GM23338 (cell line): ENCODE measurements around the gene RGL3. TPM values are rescaled to one million over a fixed set of nuclear protein-coding genes. Genes with fewer than 3 reads are reported as not detected.

ENCODE experiments used
- ATAC-seq: fragments of 200-7000 bp; cut with Tn5 transposase; 3 replicates; pipeline ENCODE4 v1.9.1; 2020
- DNase-seq: peaks from one replicate; pipeline ENCODE4 v3.0.0-alpha.2; 2015; ENCODE audit warnings: low spot score
- H2AFZ ChIP-seq: fragments of 200-600 bp; sonication (generic); 2 replicates; pipeline ENCODE4 v1.8.0; 2016; ENCODE audit warnings: antibody characterized with exemption, mild to moderate bottlenecking, moderate library complexity
- H3F3A ChIP-seq: fragments of 200-600 bp; sonication (generic); replicated peaks from 2 replicates; pipeline ENCODE4 v1.8.0; 2017; ENCODE audit warnings: antibody characterized with exemption, mixed run types, low read depth
- H3K27ac ChIP-seq: fragments of 200-600 bp; sonication (generic); 2 replicates; pipeline ENCODE4 v1.6.1; 2016; ENCODE audit warnings: low read depth
- H3K27me3 ChIP-seq: fragments of 200-600 bp; sonication (generic); 2 replicates; pipeline ENCODE4 v1.8.0; 2016; ENCODE audit warnings: mild to moderate bottlenecking, mixed run types, moderate library complexity; ENCODE audit not compliant: insufficient read depth
- H3K36me3 ChIP-seq: fragments of 200-600 bp; sonication (generic); 2 replicates; pipeline ENCODE4 v1.8.0; 2016; ENCODE audit warnings: mild to moderate bottlenecking; ENCODE audit not compliant: insufficient read depth
- H3K4me1 ChIP-seq: fragments of 200-600 bp; sonication (generic); 2 replicates; pipeline ENCODE4 v1.8.0; 2016; ENCODE audit warnings: mild to moderate bottlenecking, moderate library complexity; ENCODE audit not compliant: insufficient read depth
- H3K4me2 ChIP-seq: fragments of 200-600 bp; sonication (generic); 2 replicates; pipeline ENCODE4 v1.7.1; 2017; ENCODE audit warnings: mixed run types
- H3K4me3 ChIP-seq: fragments of 200-600 bp; sonication (generic); 2 replicates; pipeline ENCODE4 v1.6.1; 2016; ENCODE audit warnings: mixed run types
- H3K79me2 ChIP-seq: fragments of 200-600 bp; sonication (generic); replicated peaks from 2 replicates; pipeline ENCODE4 v1.8.0; 2017; ENCODE audit warnings: mild to moderate bottlenecking; ENCODE audit not compliant: insufficient read depth
- H3K9me2 ChIP-seq: fragments of 200-600 bp; sonication (generic); 2 replicates; pipeline ENCODE4 v1.8.0; 2017; ENCODE audit not compliant: insufficient read depth
- H4K20me1 ChIP-seq: fragments of 200-600 bp; sonication (generic); replicated peaks from 2 replicates; pipeline ENCODE4 v1.8.0; 2017; ENCODE audit warnings: mild to moderate bottlenecking; ENCODE audit not compliant: insufficient read depth
- H3K27ac Mint-ChIP-seq: 2 replicates; pipeline ENCODE4 v1.8.0; 2020; ENCODE audit warnings: inconsistent platforms, mild to moderate bottlenecking, moderate library complexity, mixed read lengths
- H3K27me3 Mint-ChIP-seq: 3 replicates; pipeline ENCODE4 v1.8.0; 2022; ENCODE audit warnings: low read depth, mild to moderate bottlenecking, moderate library complexity, mixed read lengths, inconsistent platforms; ENCODE audit not compliant: insufficient read depth, poor library complexity
- H3K36me3 Mint-ChIP-seq: 3 replicates; pipeline ENCODE4 v1.8.0; 2021; ENCODE audit warnings: low read depth, mild to moderate bottlenecking, inconsistent platforms, moderate library complexity, mixed read lengths
- H3K4me1 Mint-ChIP-seq: 3 replicates; pipeline ENCODE4 v1.8.0; 2020; ENCODE audit warnings: mild to moderate bottlenecking, inconsistent platforms, mixed read lengths
- H3K4me3 Mint-ChIP-seq: 3 replicates; pipeline ENCODE4 v1.8.0; 2021; ENCODE audit warnings: moderate library complexity, mild to moderate bottlenecking, inconsistent platforms, mixed read lengths
- H3K9me3 Mint-ChIP-seq: 3 replicates; pipeline ENCODE4 v1.8.0; 2020; ENCODE audit warnings: moderate library complexity, mild to moderate bottlenecking, inconsistent platforms, mixed read lengths
- CREB1 ChIP-seq: fragments of 250-450 bp; sonication (Bioruptor Pico); IDR thresholded peaks from 2 replicates; pipeline ENCODE4 v1.5.0; 2020; ENCODE audit warnings: low read depth, mild to moderate bottlenecking, moderate library complexity
- CTCF ChIP-seq, 2 experiments: fragments of 200-600 bp in 1 of 2; sonication (generic) in 1 of 2; conservative IDR thresholded peaks; 2 replicates each; pipeline versions ENCODE4 v1.5.1 to v1.6.1; 2016 to 2017; ENCODE audit warnings: antibody characterized with exemption in 2 of 2, low read depth in 2 of 2, mild to moderate bottlenecking in 2 of 2, moderate library complexity in 1 of 2
- EZH2 ChIP-seq: fragments of 200-600 bp; sonication (generic); IDR thresholded peaks from one replicate; pipeline ENCODE4 v1.8.0; 2017; ENCODE audit warnings: antibody characterized with exemption, mild to moderate bottlenecking, low read depth; ENCODE audit not compliant: unreplicated experiment
- EZH2phosphoT487 ChIP-seq: fragments of 200-600 bp; sonication (generic); IDR thresholded peaks from one replicate; pipeline ENCODE4 v1.8.1; 2018; ENCODE audit warnings: antibody characterized with exemption; ENCODE audit not compliant: unreplicated experiment
- JUNB ChIP-seq: IDR thresholded peaks from one replicate; pipeline ENCODE4 v1.6.1; 2016; ENCODE audit warnings: antibody characterized with exemption; ENCODE audit not compliant: unreplicated experiment
- STAT1 ChIP-seq: IDR thresholded peaks from one replicate; pipeline ENCODE4 v1.6.1; 2016; ENCODE audit warnings: antibody characterized with exemption; ENCODE audit not compliant: unreplicated experiment
- ZNF114 ChIP-seq: fragments of 250-450 bp; sonication (Bioruptor Pico); IDR thresholded peaks from 2 replicates; pipeline ENCODE4 v1.5.0; 2020; ENCODE audit warnings: mild to moderate bottlenecking, moderate library complexity
- ZNF331 ChIP-seq: fragments of 250-450 bp; sonication (Bioruptor Pico); IDR thresholded peaks from 2 replicates; pipeline ENCODE4 v1.5.0; 2020; ENCODE audit warnings: low read depth, mild to moderate bottlenecking, moderate library complexity
- ZNF462 ChIP-seq: fragments of 250-450 bp; sonication (Bioruptor Pico); IDR thresholded peaks from 2 replicates; pipeline ENCODE4 v1.5.0; 2020; ENCODE audit warnings: mild to moderate bottlenecking, moderate library complexity
- polyA plus RNA-seq: library from polyadenylated mRNA; unstranded; fragments of >200 nt; fragmentation: Nextera tagmentation; extraction: Ambion mirVana; gene quantifications from 2 replicates; pipeline ENCODE4 v1.2.1, GENCODE V29; 2016
- total RNA-seq: library from RNA; depleted of rRNA; stranded (reverse); fragments of >200 nt; shearing (Covaris generic); gene quantifications from 2 replicates; pipeline ENCODE4 v1.2.3, GENCODE V29; 2014

The RGL3 gene
- total and polyA plus RNA-seq, 2 experiments from 2014 or later = 48.8 to 49.4 TPM

GRCh38 chr19:11383706-11384048 is 35.4 kb downstream of the RGL3 start (continued):
- TF ChIP-seq ZNF462 (CRISPR knock-in tag) (no peak), JUNB (no peak), STAT1 (no peak), ZNF114 (CRISPR knock-in tag) (no peak), EZH2phosphoT487 (no peak), EZH2 (no peak)

GRCh38 chr19:11382898-11383705 is 36.0 kb downstream of the RGL3 start:
- H3K36me3 ChIP-seq = no peaks in the 10 kb centered on the region
- peak; percentile 10 for ATAC-seq
- peak overlapping the region; percentile 92 for H3K4me2 ChIP-seq
- Mint-ChIP-seq H3K4me1 (peaks cover 17% of the 10 kb centered on the region), H3K4me3 (peak overlapping the region; percentile 94), H3K27me3 (peaks cover 12% of the 10 kb centered on the region), H3K27ac (0 out of 2 replicates have a peak overlapping the region, but pooled peaks have one; percentile 48), H3K9me3 (peaks cover 3% of the 10 kb centered on the region; the same call in 1 of the 3 replicates), H3K36me3 (no peaks in the 10 kb centered on the region)
- H3K4me3 ChIP-seq = peak overlapping the region; percentile 58
- no peaks in the 10 kb centered on the region for H3K27me3 ChIP-seq
- H3F3A ChIP-seq = peaks cover 16% of the 10 kb centered on the region
- H2AFZ ChIP-seq = peak overlapping the region; percentile 81
- peak; percentile 85 for DNase-seq
- H3K27ac ChIP-seq = no peak overlapping the region
- H4K20me1 ChIP-seq = no peaks in the 10 kb centered on the region
- TF ChIP-seq JUNB = no peak
- peak; percentile 81 to 91 for TF ChIP-seq CTCF (conservative IDR thresholded peaks at IDR 0.05; ENCODE audit: low read depth in 2 of 2)
- TF ChIP-seq ZNF331 (CRISPR knock-in tag) = peak; percentile 49; the same call in 1 of the 2 replicates
- peak; percentile 75 for TF ChIP-seq CREB1 (CRISPR knock-in tag)
- TF ChIP-seq ZNF114 (CRISPR knock-in tag) = 0 out of 2 replicates have a peak, but pooled peaks have one; percentile 70
- TF ChIP-seq EZH2phosphoT487 = no peak
- H3K4me1 ChIP-seq = 0 out of 2 replicates have a peak, but pooled peaks cover 3% of the 10 kb centered on the region
- no peaks in the 10 kb centered on the region for H3K9me2 ChIP-seq
- no peaks in the 10 kb centered on the region for H3K79me2 ChIP-seq
